ENCODE measurements around the gene CYTH3. TPM values are rescaled to one million over a fixed set of nuclear protein-coding genes. Genes with fewer than 3 reads are reported as not detected.

The CYTH3 gene
- total RNA-seq, 1 donor from 2014 or later = 29.5 TPM

DNA sequence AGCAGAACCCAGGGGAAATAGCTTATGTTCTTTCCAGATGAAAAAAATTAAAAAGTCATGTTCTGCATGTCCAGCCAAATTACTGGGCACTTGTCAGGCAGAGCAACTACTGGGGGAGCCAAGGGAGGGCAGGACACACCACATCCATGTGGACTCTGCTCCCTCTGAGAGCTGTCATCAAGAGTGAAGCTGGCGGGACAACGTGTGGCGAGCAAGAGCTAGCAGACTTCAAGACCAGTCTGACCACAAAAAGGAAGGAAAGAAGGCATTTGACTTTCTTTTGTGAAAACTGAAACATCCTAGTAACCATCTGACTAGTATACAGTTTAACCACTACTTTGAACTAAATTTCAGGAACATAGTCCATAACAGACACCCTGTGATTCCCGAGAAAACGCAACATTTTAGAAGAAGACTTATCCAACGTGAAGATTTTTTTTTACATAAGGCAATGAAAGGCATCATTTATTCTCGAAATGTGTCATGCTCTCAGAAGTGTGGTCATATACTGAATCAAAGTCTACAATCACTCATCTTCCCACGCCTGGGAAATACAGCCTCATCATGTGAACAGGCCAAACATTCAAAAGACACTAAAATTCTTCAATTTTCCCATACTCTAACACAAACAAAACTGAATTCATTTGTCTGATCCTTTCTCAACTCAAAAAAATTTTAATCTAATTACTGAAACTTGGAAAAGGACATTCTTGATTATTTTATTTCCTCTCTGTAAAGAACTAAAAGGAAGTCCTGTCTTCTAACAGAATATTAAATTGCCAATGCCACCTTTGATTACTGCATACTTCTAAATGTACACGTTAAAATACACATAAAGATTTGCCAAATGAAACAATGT is 15.5 kb downstream of the CYTH3 start:
- H3K9me3 ChIP-seq = no peaks in the 10 kb centered on the region
- H3K4me1 ChIP-seq = peaks cover 86% of the 10 kb centered on the region
- intact Hi-C loops (cut with DNase I) = no loop called here
- no peak for DNase-seq (ENCODE audit: extremely low spot score in 2 of 2)
- H3K36me3 ChIP-seq = no peaks in the 10 kb centered on the region
- H3K27ac ChIP-seq = peak overlapping the region; percentile 62
- H3K4me3 ChIP-seq = no peak overlapping the region
- H3K27me3 ChIP-seq = no peaks in the 10 kb centered on the region
- TF ChIP-seq, protein P1, sequence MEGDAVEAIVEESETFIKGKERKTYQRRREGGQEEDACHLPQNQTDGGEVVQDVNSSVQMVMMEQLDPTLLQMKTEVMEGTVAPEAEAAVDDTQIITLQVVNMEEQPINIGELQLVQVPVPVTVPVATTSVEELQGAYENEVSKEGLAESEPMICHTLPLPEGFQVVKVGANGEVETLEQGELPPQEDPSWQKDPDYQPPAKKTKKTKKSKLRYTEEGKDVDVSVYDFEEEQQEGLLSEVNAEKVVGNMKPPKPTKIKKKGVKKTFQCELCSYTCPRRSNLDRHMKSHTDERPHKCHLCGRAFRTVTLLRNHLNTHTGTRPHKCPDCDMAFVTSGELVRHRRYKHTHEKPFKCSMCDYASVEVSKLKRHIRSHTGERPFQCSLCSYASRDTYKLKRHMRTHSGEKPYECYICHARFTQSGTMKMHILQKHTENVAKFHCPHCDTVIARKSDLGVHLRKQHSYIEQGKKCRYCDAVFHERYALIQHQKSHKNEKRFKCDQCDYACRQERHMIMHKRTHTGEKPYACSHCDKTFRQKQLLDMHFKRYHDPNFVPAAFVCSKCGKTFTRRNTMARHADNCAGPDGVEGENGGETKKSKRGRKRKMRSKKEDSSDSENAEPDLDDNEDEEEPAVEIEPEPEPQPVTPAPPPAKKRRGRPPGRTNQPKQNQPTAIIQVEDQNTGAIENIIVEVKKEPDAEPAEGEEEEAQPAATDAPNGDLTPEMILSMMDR (IDR thresholded peaks at IDR 0.05) = no peak
- TF ChIP-seq POLR2AphosphoS5 (IDR thresholded peaks at IDR 0.05; ENCODE audit: insufficient read depth in 1 of 2, low read depth in 1 of 2) (no peak), POLR2A (IDR thresholded peaks at IDR 0.05) (no peak)

DNA sequence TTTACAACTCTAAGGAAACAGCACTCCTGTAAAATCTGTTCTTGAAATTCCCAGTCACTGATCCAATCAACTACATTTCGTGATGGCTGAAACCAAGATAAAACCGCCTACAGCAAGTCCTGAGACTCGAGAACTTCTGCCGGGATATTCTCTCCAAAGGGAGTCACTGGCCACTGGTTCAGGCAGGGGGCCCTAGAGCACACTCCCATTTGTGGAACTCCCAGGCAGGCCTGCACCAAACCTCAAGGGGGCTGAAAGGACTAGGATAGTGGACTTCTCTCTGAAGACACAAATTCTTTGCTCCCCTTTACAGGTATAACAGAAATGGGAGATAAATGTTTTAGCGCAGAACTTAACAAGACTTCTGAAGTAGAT is 16.3 kb downstream of the CYTH3 start:
- H3K9me3 ChIP-seq = no peaks in the 10 kb centered on the region
- intact Hi-C loops (cut with DNase I) = no loop called here
- no peaks in the 10 kb centered on the region for H3K27me3 ChIP-seq
- peaks cover 86% of the 10 kb centered on the region for H3K4me1 ChIP-seq
- TF ChIP-seq POLR2AphosphoS5 (IDR thresholded peaks at IDR 0.05; ENCODE audit: insufficient read depth in 1 of 2, low read depth in 1 of 2) = no peak
- TF ChIP-seq, protein P1 (IDR thresholded peaks at IDR 0.05) = no peak
- no peak for TF ChIP-seq POLR2A (IDR thresholded peaks at IDR 0.05)
- H3K4me3 ChIP-seq = no peak overlapping the region
- H3K36me3 ChIP-seq = no peaks in the 10 kb centered on the region
- DNase-seq (ENCODE audit: extremely low spot score in 2 of 2) = no peak
- peak overlapping the region; percentile 62 for H3K27ac ChIP-seq

DNA sequence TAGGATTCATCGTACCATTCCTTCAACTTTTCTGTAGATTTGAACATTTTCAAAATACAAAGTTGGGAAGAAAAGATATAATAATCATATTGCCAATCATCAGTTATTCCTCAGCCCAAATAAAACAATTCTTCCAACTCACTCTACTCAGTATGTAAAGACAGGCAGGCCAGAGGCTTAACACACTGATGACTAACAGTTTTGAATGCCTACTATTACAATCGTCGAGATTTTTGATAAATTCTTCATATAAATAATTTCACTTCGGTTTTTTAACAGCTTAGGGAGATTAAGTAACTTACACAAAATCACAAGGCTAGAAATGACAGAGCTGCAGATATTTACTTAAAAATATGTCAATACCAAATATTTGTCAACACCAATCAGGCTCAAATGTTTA is 17.6 kb downstream of the CYTH3 start:
- intact Hi-C loops (cut with DNase I) = no loop called here
- no peak overlapping the region for H3K4me3 ChIP-seq
- no peaks in the 10 kb centered on the region for H3K9me3 ChIP-seq
- no peak overlapping the region for H3K27ac ChIP-seq
- TF ChIP-seq, protein P1 (IDR thresholded peaks at IDR 0.05) = no peak
- TF ChIP-seq POLR2A (IDR thresholded peaks at IDR 0.05) = no peak
- no peak for TF ChIP-seq POLR2AphosphoS5 (IDR thresholded peaks at IDR 0.05; ENCODE audit: insufficient read depth in 1 of 2, low read depth in 1 of 2)
- no peaks in the 10 kb centered on the region for H3K36me3 ChIP-seq
- no peak for DNase-seq (ENCODE audit: extremely low spot score in 2 of 2)
- H3K27me3 ChIP-seq = no peaks in the 10 kb centered on the region
- peaks cover 86% of the 10 kb centered on the region for H3K4me1 ChIP-seq

DNA sequence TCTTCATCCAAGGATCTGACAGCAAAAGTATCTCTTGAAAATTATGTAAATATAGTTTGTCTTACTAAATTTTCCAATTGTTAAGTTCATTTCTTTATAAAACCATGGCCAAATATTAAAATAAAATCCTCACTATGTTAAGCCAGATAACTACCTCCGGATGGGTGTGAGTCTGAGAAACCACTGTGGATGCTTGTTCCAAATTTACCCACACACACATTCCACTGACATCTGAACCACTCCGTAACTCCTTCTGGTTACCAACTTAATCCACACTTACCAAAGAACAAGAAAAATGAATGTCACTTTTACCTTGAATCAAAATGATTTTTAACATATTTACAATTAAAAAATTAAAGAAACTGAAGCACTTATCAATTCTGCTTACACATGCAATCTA is 19.7 kb downstream of the CYTH3 start:
- H3K27ac ChIP-seq = no peak overlapping the region
- H3K4me1 ChIP-seq = peaks cover 82% of the 10 kb centered on the region
- H3K4me3 ChIP-seq = no peak overlapping the region
- intact Hi-C loops (cut with DNase I) = no loop called here
- H3K36me3 ChIP-seq = no peaks in the 10 kb centered on the region
- no peaks in the 10 kb centered on the region for H3K9me3 ChIP-seq
- DNase-seq (ENCODE audit: extremely low spot score in 2 of 2) = no peak
- no peaks in the 10 kb centered on the region for H3K27me3 ChIP-seq
- TF ChIP-seq POLR2AphosphoS5 (IDR thresholded peaks at IDR 0.05; ENCODE audit: insufficient read depth in 1 of 2, low read depth in 1 of 2) = no peak
- TF ChIP-seq, protein P1 (IDR thresholded peaks at IDR 0.05) = no peak
- no peak for TF ChIP-seq POLR2A (IDR thresholded peaks at IDR 0.05)

DNA sequence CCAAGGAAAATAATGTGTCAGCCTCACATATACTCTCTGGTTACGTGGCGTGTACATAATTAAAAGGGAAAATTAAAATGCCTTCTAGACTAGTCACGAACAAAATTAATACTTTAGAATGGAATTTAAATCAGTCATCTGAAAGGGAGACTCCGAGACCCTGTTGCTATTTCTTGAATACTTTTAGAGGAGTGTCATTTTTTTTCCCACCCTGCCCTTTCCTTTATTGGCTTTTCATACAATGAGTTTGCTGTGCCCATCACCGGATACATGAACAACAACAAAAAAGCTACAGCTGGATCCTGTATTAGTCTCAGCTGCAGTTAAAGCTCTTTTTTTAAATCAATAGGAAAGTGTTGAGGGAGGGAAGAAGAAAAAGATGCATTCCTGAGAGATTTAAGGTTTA is 20.1 kb downstream of the CYTH3 start:
- no peaks in the 10 kb centered on the region for H3K36me3 ChIP-seq
- no peak overlapping the region for H3K4me3 ChIP-seq
- peaks cover 78% of the 10 kb centered on the region for H3K4me1 ChIP-seq
- DNase-seq (ENCODE audit: extremely low spot score in 2 of 2) = no peak
- no peaks in the 10 kb centered on the region for H3K9me3 ChIP-seq
- H3K27ac ChIP-seq = peak overlapping the region; percentile 11
- no peaks in the 10 kb centered on the region for H3K27me3 ChIP-seq
- intact Hi-C loops (cut with DNase I) = no loop called here
- TF ChIP-seq, protein P1 (IDR thresholded peaks at IDR 0.05) = no peak
- TF ChIP-seq POLR2AphosphoS5 (IDR thresholded peaks at IDR 0.05; ENCODE audit: insufficient read depth in 1 of 2, low read depth in 1 of 2) (no peak), POLR2A (IDR thresholded peaks at IDR 0.05) (no peak)

All from vagina (tissue), 2 donors.